DOHH2 (cell line): Measurements from ENCODE around the gene ASH1L.
A peak's percentile ranks its signal among the peaks of the same experiment; 100 is the strongest.

Experiments used
- H3F3A ChIP-seq: fragments of 200-600 bp; sonication (generic), shearing (Covaris generic); 2 replicates; pipeline ENCODE4 v1.6.0; 2016; ENCODE audit warnings: antibody characterized with exemption, mild to moderate bottlenecking; ENCODE audit not compliant: control insufficient read depth, insufficient read depth
- H3K27ac ChIP-seq: fragments of 200-600 bp; sonication (generic); 2 replicates; pipeline ENCODE4 v1.5.1; 2014; ENCODE audit warnings: low read depth, mild to moderate bottlenecking, low read length, moderate library complexity
- H3K27me3 ChIP-seq: fragments of 200-600 bp; sonication (generic); 2 replicates; pipeline ENCODE4 v1.6.1; 2014; ENCODE audit warnings: mild to moderate bottlenecking, low read length, mixed read lengths; ENCODE audit not compliant: control insufficient read depth
- H3K36me3 ChIP-seq: fragments of 200-600 bp; sonication (generic); 2 replicates; pipeline ENCODE4 v1.6.1; 2014; ENCODE audit warnings: mild to moderate bottlenecking, low read length, moderate library complexity, mixed read lengths; ENCODE audit not compliant: control insufficient read depth
- H3K4me1 ChIP-seq: fragments of 200-600 bp; sonication (generic); 2 replicates; pipeline ENCODE4 v1.6.1; 2014; ENCODE audit warnings: mild to moderate bottlenecking, low read length, mixed read lengths; ENCODE audit not compliant: control insufficient read depth
- H3K4me2 ChIP-seq: fragments of 200-600 bp; sonication (generic); 2 replicates; pipeline ENCODE4 v1.6.0; 2014; ENCODE audit warnings: mild to moderate bottlenecking, low read length, moderate library complexity
- H3K4me3 ChIP-seq: fragments of 200-600 bp; sonication (generic); 2 replicates; pipeline ENCODE4 v1.5.1; 2014; ENCODE audit warnings: mild to moderate bottlenecking, low read length, mixed read lengths
- H3K79me2 ChIP-seq: fragments of 200-600 bp; sonication (generic); 2 replicates; pipeline ENCODE4 v1.6.1; 2014; ENCODE audit warnings: mild to moderate bottlenecking, low read length, mixed read lengths; ENCODE audit not compliant: control insufficient read depth
- H3K9me2 ChIP-seq: fragments of 200-600 bp; sonication (generic); replicated peaks from 2 replicates; pipeline ENCODE4 v1.6.1; 2014; ENCODE audit warnings: mild to moderate bottlenecking, low read length, mixed read lengths; ENCODE audit not compliant: control insufficient read depth
- H3K9me3 ChIP-seq: fragments of 200-600 bp; sonication (generic); 2 replicates; pipeline ENCODE4 v1.6.1; 2014; ENCODE audit warnings: antibody characterized with exemption, low read length, mixed read lengths; ENCODE audit not compliant: control insufficient read depth, insufficient read depth
- H4K20me1 ChIP-seq: fragments of 200-600 bp; sonication (generic); 2 replicates; pipeline ENCODE4 v1.6.0; 2014; ENCODE audit warnings: low read depth, mild to moderate bottlenecking, antibody characterized with exemption, low read length, moderate library complexity; ENCODE audit not compliant: control insufficient read depth, insufficient read depth
- CTCF ChIP-seq: fragments of 200-600 bp; sonication (generic); IDR thresholded peaks from one replicate; pipeline ENCODE4 v1.5.1; 2014; ENCODE audit warnings: antibody characterized with exemption, mild to moderate bottlenecking, low read depth, low read length; ENCODE audit not compliant: poor library complexity, severe bottlenecking
- EZH2phosphoT487 ChIP-seq: fragments of 200-600 bp; sonication (generic); IDR thresholded peaks from 2 replicates; pipeline ENCODE4 v1.6.1; 2017; ENCODE audit warnings: borderline replicate concordance, mild to moderate bottlenecking, antibody characterized with exemption, low read length, moderate library complexity, mixed read lengths

The ASH1L gene

GRCh38 chr1:155300553-155301329 lies 261.9 kb downstream of the ASH1L start:
- Histone ChIP-seq H3F3A (no peaks in the 10 kb centered on the region), H3K9me3 (no peaks in the 10 kb centered on the region), H3K27ac (no peak overlapping the region), H3K36me3 (no peaks in the 10 kb centered on the region), H4K20me1 (no peaks in the 10 kb centered on the region), H3K4me1 (peaks cover 22% of the 10 kb centered on the region), H3K27me3 (no peaks in the 10 kb centered on the region), H3K9me2 (no peaks in the 10 kb centered on the region), H3K79me2 (no peaks in the 10 kb centered on the region), H3K4me3 (no peak overlapping the region), H3K4me2 (no peak overlapping the region)
- no peak for TF ChIP-seq EZH2phosphoT487
- TF ChIP-seq CTCF, result no peak

- H4K20me1 ChIP-seq, result no peaks in the 10 kb centered on the region
Measured at GRCh38 chr1:155300024-155300423, 262.6 kb downstream of the ASH1L start.

GRCh38 chr1:155297384-155297783 lies 265.2 kb downstream of the ASH1L start:
- Histone ChIP-seq H3K27me3 (no peaks in the 10 kb centered on the region), H3F3A (no peaks in the 10 kb centered on the region), H3K9me3 (no peaks in the 10 kb centered on the region), H3K4me1 (peaks cover 22% of the 10 kb centered on the region), H3K27ac (peak overlapping the region; percentile 65), H3K36me3 (no peaks in the 10 kb centered on the region), H3K9me2 (no peaks in the 10 kb centered on the region), H3K4me3 (peak overlapping the region; percentile 54), H4K20me1 (no peaks in the 10 kb centered on the region), H3K4me2 (peak overlapping the region; percentile 74), H3K79me2 (no peaks in the 10 kb centered on the region)
- no peak for TF ChIP-seq EZH2phosphoT487
- TF ChIP-seq CTCF, result peak; percentile 34

More at GRCh38 chr1:155300024-155300423, 262.6 kb downstream of the ASH1L start:
- Histone ChIP-seq H3K27ac (no peak overlapping the region), H3K79me2 (no peaks in the 10 kb centered on the region), H3F3A (no peaks in the 10 kb centered on the region), H3K9me3 (no peaks in the 10 kb centered on the region), H3K4me3 (no peak overlapping the region), H3K36me3 (no peaks in the 10 kb centered on the region), H3K4me1 (peaks cover 22% of the 10 kb centered on the region), H3K4me2 (no peak overlapping the region), H3K27me3 (no peaks in the 10 kb centered on the region), H3K9me2 (no peaks in the 10 kb centered on the region)
- TF ChIP-seq EZH2phosphoT487, result no peak
- no peak for TF ChIP-seq CTCF
